ENCODE data around the gene MAML3.

- TF ChIP-seq EP300 (IDR thresholded peaks at IDR 0.05) (no peak), CTCF (IDR thresholded peaks at IDR 0.05) (no peak), POLR2A (IDR thresholded peaks at IDR 0.05) (no peak)
Observed at GRCh38 chr4:139808808-139809756, 344.9 kb downstream of the MAML3 start.
